ENCODE results near the gene CASTOR2.
A peak's percentile ranks its signal among the peaks of the same experiment; 100 is the strongest.
"Not testable (repeated sequence)": the region's sequence is repeated elsewhere in the genome, so short reads cannot be mapped to it uniquely, and the experiment has no call there.

The CASTOR2 gene

GRCh38 chr7:74994869-74995543 lies 30.5 kb downstream of the CASTOR2 start:
- DNase-seq, result not testable (repeated sequence)

GRCh38 chr7:74996361-74996760 lies 31.9 kb downstream of the CASTOR2 start:
- DNase-seq, result not testable (repeated sequence)

- DNase-seq, result peak in 1 of 56 donors; percentile 11
Measured at GRCh38 chr7:74997811-74998210, 33.3 kb downstream of the CASTOR2 start.

GRCh38 chr7:75001356-75001755 lies 36.9 kb downstream of the CASTOR2 start:
- DNase-seq, result not testable (repeated sequence)

- DNase-seq, result no peak
Measured at GRCh38 chr7:75010036-75010435, 45.5 kb downstream of the CASTOR2 start.

GRCh38 chr7:75017832-75018231 lies 53.3 kb downstream of the CASTOR2 start:
- no peak for DNase-seq

- DNase-seq, result no peak
Measured at GRCh38 chr7:75018570-75019364, 54.3 kb downstream of the CASTOR2 start.

- no peak for DNase-seq
Measured at GRCh38 chr7:75019800-75020199, 55.3 kb downstream of the CASTOR2 start.

- DNase-seq, result no peak
Measured at GRCh38 chr7:75024922-75025321, 60.4 kb downstream of the CASTOR2 start.

GRCh38 chr7:75028299-75028698 lies 63.8 kb downstream of the CASTOR2 start:
- DNase-seq, result no peak

GRCh38 chr7:75033064-75033463 lies 68.6 kb downstream of the CASTOR2 start:
- DNase-seq, result no peak

GRCh38 chr7:75033826-75034225 lies 69.3 kb downstream of the CASTOR2 start:
- no peak for DNase-seq

- DNase-seq, result no peak
Measured at GRCh38 chr7:75038508-75038907, 74.0 kb downstream of the CASTOR2 start.

- DNase-seq, result no peak
Measured at GRCh38 chr7:75039166-75039565, 74.7 kb downstream of the CASTOR2 start.

- no peak for DNase-seq
Measured at GRCh38 chr7:75039709-75040108, 75.2 kb downstream of the CASTOR2 start.

GRCh38 chr7:75040512-75040911 lies 76.0 kb downstream of the CASTOR2 start:
- no peak for DNase-seq

GRCh38 chr7:75042286-75042685 lies 77.8 kb downstream of the CASTOR2 start:
- peak in 17 of 56 donors; percentile 4 to 46 (median 11) for DNase-seq

- DNase-seq, result no peak
Measured at GRCh38 chr7:75042831-75043703, 78.6 kb downstream of the CASTOR2 start.

GRCh38 chr7:75045881-75046280 lies 81.4 kb downstream of the CASTOR2 start:
- peak in 1 of 56 donors; percentile 20 for DNase-seq

GRCh38 chr7:75048435-75049379 lies 84.2 kb downstream of the CASTOR2 start:
- DNase-seq, result no peak

- no peak for DNase-seq
Measured at GRCh38 chr7:75049817-75050216, 85.3 kb downstream of the CASTOR2 start.
